Body of pancreas (tissue), 4 donors: Measurements from ENCODE around the gene CSNK1G1.

Source experiments
- POLR2A ChIP-seq, 3 donors: fragments of 450-650 bp; IDR thresholded peaks; one replicate each; pipeline ENCODE4 v1.6.1; 2016; ENCODE audit warnings: antibody characterized with exemption in 3 of 3, mild to moderate bottlenecking in 2 of 3
- TF ChIP-seq, protein P1 (sequence below), 7 experiments: fragments of 450-650 bp in 4 of 7; fragments of 200-600 bp in 3 of 7; sonication (generic) in 3 of 7; IDR thresholded peaks; one replicate each; pipeline ENCODE4 v1.5.1; 2016 to 2019; ENCODE audit warnings: antibody characterized with exemption in 7 of 7

DNA sequence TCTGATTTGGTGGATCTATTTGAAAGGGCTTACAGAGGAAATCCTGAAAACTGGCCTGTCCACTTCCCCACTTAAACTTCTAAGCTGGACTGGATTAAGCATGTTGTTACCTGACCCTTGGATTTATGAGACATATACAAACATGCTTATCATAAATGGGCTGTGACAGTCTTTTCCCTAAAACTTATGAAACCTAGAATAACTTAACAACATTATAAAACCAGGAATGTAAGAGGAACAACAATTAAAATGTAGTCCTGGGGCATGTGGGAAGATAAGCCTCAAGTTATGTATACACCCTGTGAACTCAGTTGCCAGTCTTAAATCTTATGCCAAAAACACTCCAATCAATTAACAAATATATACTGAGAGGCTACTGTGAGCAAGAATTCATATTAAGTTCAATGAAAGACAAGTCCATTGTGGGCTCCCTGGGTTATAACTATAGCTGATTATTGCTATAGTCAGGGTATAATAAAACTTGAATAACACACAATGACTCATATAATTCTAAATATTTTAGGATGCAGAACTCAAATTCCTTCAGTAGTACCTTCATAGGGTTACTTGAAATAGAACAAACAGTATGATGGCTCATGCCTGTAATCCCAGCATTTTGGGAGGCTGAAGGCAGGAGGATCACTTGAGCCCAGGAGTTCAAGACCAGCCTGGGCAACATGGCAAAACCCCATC, 105.9 kb downstream of the CSNK1G1 start:
- TF ChIP-seq, protein P1, sequence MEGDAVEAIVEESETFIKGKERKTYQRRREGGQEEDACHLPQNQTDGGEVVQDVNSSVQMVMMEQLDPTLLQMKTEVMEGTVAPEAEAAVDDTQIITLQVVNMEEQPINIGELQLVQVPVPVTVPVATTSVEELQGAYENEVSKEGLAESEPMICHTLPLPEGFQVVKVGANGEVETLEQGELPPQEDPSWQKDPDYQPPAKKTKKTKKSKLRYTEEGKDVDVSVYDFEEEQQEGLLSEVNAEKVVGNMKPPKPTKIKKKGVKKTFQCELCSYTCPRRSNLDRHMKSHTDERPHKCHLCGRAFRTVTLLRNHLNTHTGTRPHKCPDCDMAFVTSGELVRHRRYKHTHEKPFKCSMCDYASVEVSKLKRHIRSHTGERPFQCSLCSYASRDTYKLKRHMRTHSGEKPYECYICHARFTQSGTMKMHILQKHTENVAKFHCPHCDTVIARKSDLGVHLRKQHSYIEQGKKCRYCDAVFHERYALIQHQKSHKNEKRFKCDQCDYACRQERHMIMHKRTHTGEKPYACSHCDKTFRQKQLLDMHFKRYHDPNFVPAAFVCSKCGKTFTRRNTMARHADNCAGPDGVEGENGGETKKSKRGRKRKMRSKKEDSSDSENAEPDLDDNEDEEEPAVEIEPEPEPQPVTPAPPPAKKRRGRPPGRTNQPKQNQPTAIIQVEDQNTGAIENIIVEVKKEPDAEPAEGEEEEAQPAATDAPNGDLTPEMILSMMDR (IDR thresholded peaks at IDR 0.05), result no peak
- TF ChIP-seq POLR2A (IDR thresholded peaks at IDR 0.05), result no peak
